Natural killer cell (primary cell): Measurements from ENCODE around the gene SLC25A47. TPM values are rescaled to one million over a fixed set of nuclear protein-coding genes. Genes with fewer than 3 reads are reported as not detected.
"Not testable (repeated sequence)": the region's sequence is repeated elsewhere in the genome, so short reads cannot be mapped to it uniquely, and the experiment has no call there.

Experiments used
- ATAC-seq, 3 donors: fragments of 150-1000 bp in 2 of 3; fragments of 200-7000 bp in 1 of 3; cut with Tn5 transposase; 1 replicate in 1 of 3; 2 replicates in 2 of 3; pipeline ENCODE4 v1.10.0; 2021; ENCODE audit warnings: mild to moderate bottlenecking in 2 of 3, moderate library complexity in 2 of 3
- DNase-seq, 2 donors: peaks; one replicate each; pipeline versions ENCODE4 v3.0.0 to v3.0.0-alpha.2; 2013 to 2021; ENCODE audit warnings: mixed read lengths in 1 of 2
- H3K27ac ChIP-seq: one replicate; pipeline ENCODE4 v1.5.1; 2013; ENCODE audit warnings: mild to moderate bottlenecking, low read length
- H3K27me3 ChIP-seq: one replicate; pipeline ENCODE4 v1.6.1; 2013; ENCODE audit warnings: low read length; ENCODE audit not compliant: control insufficient read depth, insufficient read depth
- H3K36me3 ChIP-seq: one replicate; pipeline ENCODE4 v1.6.1; 2013; ENCODE audit warnings: low read length; ENCODE audit not compliant: control insufficient read depth, insufficient read depth
- H3K4me1 ChIP-seq: one replicate; pipeline ENCODE4 v1.6.1; 2013; ENCODE audit warnings: low read length; ENCODE audit not compliant: control insufficient read depth, insufficient read depth
- H3K4me3 ChIP-seq: one replicate; pipeline ENCODE4 v1.5.1; 2013; ENCODE audit warnings: low read length
- H3K9me3 ChIP-seq: one replicate; pipeline ENCODE4 v1.6.1; 2013; ENCODE audit warnings: low read length; ENCODE audit not compliant: control insufficient read depth, insufficient read depth
- H3K27ac Mint-ChIP-seq, 2 donors: one replicate each; pipeline ENCODE4 v1.8.0; 2022; ENCODE audit warnings: mild to moderate bottlenecking in 2 of 2, mixed read lengths in 2 of 2, moderate library complexity in 1 of 2
- H3K27me3 Mint-ChIP-seq, 2 donors: one replicate each; pipeline ENCODE4 v1.8.0; 2022; ENCODE audit warnings: low read depth in 2 of 2, mixed read lengths in 2 of 2
- H3K36me3 Mint-ChIP-seq: one replicate; pipeline ENCODE4 v1.8.0; 2022; ENCODE audit warnings: mixed read lengths
- H3K4me1 Mint-ChIP-seq, 2 donors: one replicate each; pipeline ENCODE4 v1.8.0; 2022; ENCODE audit warnings: mixed read lengths in 2 of 2
- H3K4me3 Mint-ChIP-seq: one replicate; pipeline ENCODE4 v1.8.0; 2022; ENCODE audit warnings: mild to moderate bottlenecking, moderate library complexity, mixed read lengths
- H3K9me3 Mint-ChIP-seq, 2 donors: one replicate each; pipeline ENCODE4 v1.8.0; 2022; ENCODE audit warnings: mixed read lengths in 2 of 2
- CTCF ChIP-seq: fragments of 200-600 bp; IDR thresholded peaks from one replicate; pipeline ENCODE4 v1.8.0; 2022; ENCODE audit warnings: antibody characterized with exemption
- WGBS: methylation state at CpG from one replicate; pipeline ENCODE4 v1.1.7; 2013; ENCODE audit warnings: missing lambda C conversion rate; ENCODE audit not compliant: insufficient coverage; 5-methylcytosine and 5-hydroxymethylcytosine counted together
- intact Hi-C: fragments of 100-400 bp; cut with micrococcal nuclease; formaldehyde crosslinking; loops from one replicate; pipeline ENCODE4 v1.14.2; 2022
- total RNA-seq, 4 donors: library from RNA; stranded (reverse); fragments of 120-200 nt in 1 of 4; gene quantifications; one replicate each; pipeline versions ENCODE4 v1.2.3 to v1.2.4, GENCODE V29; 2013 to 2022

Gene SLC25A47
- total RNA-seq, 3 donors from 2014 or later (not counting 1 experiment from before 2014, with no cell fraction given): 0.20 TPM; not detected in 2

GRCh38 chr14:100309028-100309737 is 14.0 kb upstream of the SLC25A47 start:
- Mint-ChIP-seq H3K27me3 (peaks cover 0 to 5% of the 10 kb centered on the region in 2 donors), H3K27ac (no peak overlapping the region), H3K36me3 (no peaks in the 10 kb centered on the region), H3K9me3 (no peaks in the 10 kb centered on the region), H3K4me1 (peaks cover 30 to 36% of the 10 kb centered on the region in 2 donors), H3K4me3 (no peak overlapping the region)
- 86% methylated on average over 6 of the region's 8 CpGs for WGBS
- Histone ChIP-seq H3K4me1 (peaks cover 48% of the 10 kb centered on the region), H3K4me3 (no peak overlapping the region), H3K27ac (no peak overlapping the region), H3K36me3 (no peaks in the 10 kb centered on the region), H3K9me3 (no peaks in the 10 kb centered on the region), H3K27me3 (no peaks in the 10 kb centered on the region)
- no peak for TF ChIP-seq CTCF
- DNase-seq: no peak
- intact Hi-C loops: loop anchor here (5.0 kb wide), 1 partner anchor 68 kb away; the partner anchor contains the start of gene WDR25
- ATAC-seq: no peak

- H3K36me3 Mint-ChIP-seq, DNase-seq, H3K27ac ChIP-seq, intact Hi-C loops, ATAC-seq, H3K9me3 ChIP-seq, H3K27me3 Mint-ChIP-seq, H3K36me3 ChIP-seq, H3K4me3 ChIP-seq, H3K9me3 Mint-ChIP-seq, H3K27me3 ChIP-seq: not testable (repeated sequence)
- peaks cover 28% of the 10 kb centered on the region for H3K4me1 ChIP-seq
- Mint-ChIP-seq H3K27ac (peak overlapping the region; percentile 53 to 68), H3K4me3 (peak overlapping the region; percentile 25), H3K4me1 (peaks cover 20% of the 10 kb centered on the region in 2 donors)
- WGBS: 26% methylated on average over 17 of the region's 18 CpGs
Observed at GRCh38 chr14:100312110-100312876, 10.8 kb upstream of the SLC25A47 start.

GRCh38 chr14:100312877-100313400 is 10.2 kb upstream of the SLC25A47 start:
- Mint-ChIP-seq H3K4me1 (peaks cover 16 to 20% of the 10 kb centered on the region in 2 donors), H3K9me3 (no peaks in the 10 kb centered on the region), H3K4me3 (peak overlapping the region; percentile 25), H3K27me3 (peaks cover 0 to 2% of the 10 kb centered on the region in 2 donors), H3K36me3 (no peaks in the 10 kb centered on the region), H3K27ac (peak overlapping the region; percentile 53 to 68)
- Histone ChIP-seq H3K4me3 (no peak overlapping the region), H3K36me3 (no peaks in the 10 kb centered on the region), H3K9me3 (no peaks in the 10 kb centered on the region), H3K4me1 (peaks cover 28% of the 10 kb centered on the region), H3K27ac (no peak overlapping the region), H3K27me3 (no peaks in the 10 kb centered on the region)
- WGBS: 43% methylated on average over 10 of the region's 10 CpGs
- TF ChIP-seq CTCF: no peak
- ATAC-seq (peak; percentile 39 to 72 (median 68)), DNase-seq (no peak)
- intact Hi-C loops: no loop called here
